Endometrial microvascular endothelial cells (primary cell): ENCODE measurements around the gene FBXW12. TPM values are rescaled to one million over a fixed set of nuclear protein-coding genes. Genes with fewer than 3 reads are reported as not detected.

ENCODE experiments used
- total RNA-seq: library from RNA; depleted of rRNA; stranded (reverse); fragments of >200 nt; gene quantifications from one replicate; pipeline ENCODE4 v1.2.3, GENCODE V29; 2015; ENCODE audit errors: inconsistent ontology term

The FBXW12 gene
- total RNA-seq, 1 donor from 2014 or later = not detected

Other genes with a start within 250 kb of the FBXW12 start
- 15.6 TPM for gene CDC25A, start 183.8 kb upstream of the FBXW12 start, total RNA-seq
- gene CAMP, start 148.7 kb upstream of the FBXW12 start, total RNA-seq = not detected
- gene ZNF589, start 131.1 kb upstream of the FBXW12 start, total RNA-seq = 4.2 TPM
- gene NME6, start 70.9 kb upstream of the FBXW12 start, total RNA-seq = 37.5 TPM
- not detected for gene SPINK8, start 38.6 kb upstream of the FBXW12 start, total RNA-seq
- 12.2 TPM for gene PLXNB1, start 57.9 kb downstream of the FBXW12 start, total RNA-seq
- gene CCDC51, start 67.9 kb downstream of the FBXW12 start, total RNA-seq = 20.8 TPM
- 329 TPM for gene TMA7, start 68.0 kb downstream of the FBXW12 start, total RNA-seq
- gene ATRIP, start 74.5 kb downstream of the FBXW12 start, total RNA-seq = 10.7 TPM
- gene SHISA5, start 132.0 kb downstream of the FBXW12 start, total RNA-seq = 359 TPM
- 3.3 TPM for gene PFKFB4, start 184.6 kb downstream of the FBXW12 start, total RNA-seq
- gene UCN2, start 191.6 kb downstream of the FBXW12 start, total RNA-seq = not detected
- gene COL7A1, start 223.1 kb downstream of the FBXW12 start, total RNA-seq = not detected
- gene UQCRC1, start 237.4 kb downstream of the FBXW12 start, total RNA-seq = 355 TPM
- not detected for gene TMEM89, start 249.6 kb downstream of the FBXW12 start, total RNA-seq